OCI-LY3 (cell line): ENCODE measurements around the gene SLC49A4.

ENCODE experiments used
- H2AFZ ChIP-seq: fragments of 200-600, 300-600 bp; shearing (Covaris generic); 2 replicates; pipeline ENCODE4 v1.6.0; 2014; ENCODE audit warnings: antibody characterized with exemption, low read depth, low read length
- H3K27ac ChIP-seq: fragments of 200-600, 300-600 bp; sonication (generic); 2 replicates; pipeline ENCODE4 v1.5.1; 2014; ENCODE audit warnings: mild to moderate bottlenecking, low read length, moderate library complexity, mixed read lengths
- H3K27me3 ChIP-seq: fragments of 200-600, 300-600 bp; sonication (generic); 2 replicates; pipeline ENCODE4 v1.6.1; 2014; ENCODE audit warnings: low read depth, low read length, mixed read lengths
- H3K36me3 ChIP-seq: fragments of 200-600, 300-600 bp; sonication (generic); replicated peaks from 2 replicates; pipeline ENCODE3; 2014; ENCODE audit warnings: low read depth, low read length, mixed read lengths
- H3K4me1 ChIP-seq: fragments of 300-600, 200-600 bp; sonication (generic); 2 replicates; pipeline ENCODE4 v1.6.1; 2014; ENCODE audit warnings: low read length, mixed read lengths
- H3K4me2 ChIP-seq: fragments of 200-600, 300-600 bp; sonication (generic); 2 replicates; pipeline ENCODE4 v1.6.1; 2014; ENCODE audit warnings: low read length, mixed read lengths
- H3K4me3 ChIP-seq: fragments of 300-600, 200-600 bp; sonication (generic); 2 replicates; pipeline ENCODE4 v1.5.1; 2014; ENCODE audit warnings: antibody characterized with exemption, mild to moderate bottlenecking, low read length, moderate library complexity
- H3K79me2 ChIP-seq: fragments of 300-600, 200-600 bp; shearing (Covaris generic); 2 replicates; pipeline ENCODE4 v1.6.1; 2014; ENCODE audit warnings: mild to moderate bottlenecking, low read length, mixed read lengths
- H3K9ac ChIP-seq: fragments of 300-600, 200-600 bp; shearing (Covaris generic); 2 replicates; pipeline ENCODE4 v1.6.0; 2014; ENCODE audit warnings: mild to moderate bottlenecking, low read length, moderate library complexity
- H3K9me3 ChIP-seq: fragments of 200-600, 300-600 bp; shearing (Covaris generic); 2 replicates; pipeline ENCODE4 v1.6.1; 2014; ENCODE audit warnings: low read length, mixed read lengths; ENCODE audit not compliant: insufficient read depth
- H4K20me1 ChIP-seq: fragments of 200-600, 300-600 bp; sonication (generic); 2 replicates; pipeline ENCODE4 v1.6.1; 2016; ENCODE audit warnings: low read length, mixed read lengths; ENCODE audit not compliant: insufficient read depth
- EZH2phosphoT487 ChIP-seq: fragments of 200-600 bp; shearing (Covaris generic); IDR thresholded peaks from 2 replicates; pipeline ENCODE4 v1.6.1; 2018; ENCODE audit warnings: antibody characterized with exemption, mixed run types, low read depth
- TF ChIP-seq, protein P1 (sequence below): fragments of 200-600, 300-600 bp; sonication (generic); IDR thresholded peaks from 2 replicates; pipeline ENCODE4 v1.5.1; 2014; ENCODE audit warnings: antibody characterized with exemption, low read length, low read depth

Gene SLC49A4

DNA sequence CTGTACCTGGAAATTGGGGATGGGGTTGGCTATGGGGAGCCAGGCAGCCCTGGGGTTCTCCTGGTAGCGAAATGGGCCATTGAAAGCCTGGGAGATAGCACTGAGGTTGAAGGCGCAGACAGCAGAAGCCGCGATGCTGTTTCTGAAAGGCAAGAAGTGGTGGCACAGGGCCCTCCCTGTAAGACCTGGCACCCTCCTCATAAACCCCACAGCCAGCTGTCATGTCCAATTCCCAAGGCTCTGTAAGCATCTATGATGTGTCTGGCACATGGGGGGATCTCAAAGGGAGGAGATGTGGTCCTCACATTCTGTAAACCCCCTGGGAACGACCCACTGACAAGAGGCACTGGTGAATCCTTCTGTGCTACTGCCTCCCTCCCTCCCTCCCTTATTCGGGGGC is 128.7 kb downstream of the SLC49A4 start:
- no peaks in the 10 kb centered on the region for H3K9me3 ChIP-seq
- no peaks in the 10 kb centered on the region for H3K36me3 ChIP-seq
- no peak overlapping the region for H2AFZ ChIP-seq
- H3K4me3 ChIP-seq = no peak overlapping the region
- no peaks in the 10 kb centered on the region for H3K79me2 ChIP-seq
- TF ChIP-seq, protein P1, sequence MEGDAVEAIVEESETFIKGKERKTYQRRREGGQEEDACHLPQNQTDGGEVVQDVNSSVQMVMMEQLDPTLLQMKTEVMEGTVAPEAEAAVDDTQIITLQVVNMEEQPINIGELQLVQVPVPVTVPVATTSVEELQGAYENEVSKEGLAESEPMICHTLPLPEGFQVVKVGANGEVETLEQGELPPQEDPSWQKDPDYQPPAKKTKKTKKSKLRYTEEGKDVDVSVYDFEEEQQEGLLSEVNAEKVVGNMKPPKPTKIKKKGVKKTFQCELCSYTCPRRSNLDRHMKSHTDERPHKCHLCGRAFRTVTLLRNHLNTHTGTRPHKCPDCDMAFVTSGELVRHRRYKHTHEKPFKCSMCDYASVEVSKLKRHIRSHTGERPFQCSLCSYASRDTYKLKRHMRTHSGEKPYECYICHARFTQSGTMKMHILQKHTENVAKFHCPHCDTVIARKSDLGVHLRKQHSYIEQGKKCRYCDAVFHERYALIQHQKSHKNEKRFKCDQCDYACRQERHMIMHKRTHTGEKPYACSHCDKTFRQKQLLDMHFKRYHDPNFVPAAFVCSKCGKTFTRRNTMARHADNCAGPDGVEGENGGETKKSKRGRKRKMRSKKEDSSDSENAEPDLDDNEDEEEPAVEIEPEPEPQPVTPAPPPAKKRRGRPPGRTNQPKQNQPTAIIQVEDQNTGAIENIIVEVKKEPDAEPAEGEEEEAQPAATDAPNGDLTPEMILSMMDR = no peak
- no peak for TF ChIP-seq EZH2phosphoT487
- H3K4me1 ChIP-seq = no peaks in the 10 kb centered on the region
- no peak overlapping the region for H3K4me2 ChIP-seq
- no peaks in the 10 kb centered on the region for H4K20me1 ChIP-seq
- no peaks in the 10 kb centered on the region for H3K27me3 ChIP-seq
- H3K9ac ChIP-seq = no peak overlapping the region
- H3K27ac ChIP-seq = no peak overlapping the region

DNA sequence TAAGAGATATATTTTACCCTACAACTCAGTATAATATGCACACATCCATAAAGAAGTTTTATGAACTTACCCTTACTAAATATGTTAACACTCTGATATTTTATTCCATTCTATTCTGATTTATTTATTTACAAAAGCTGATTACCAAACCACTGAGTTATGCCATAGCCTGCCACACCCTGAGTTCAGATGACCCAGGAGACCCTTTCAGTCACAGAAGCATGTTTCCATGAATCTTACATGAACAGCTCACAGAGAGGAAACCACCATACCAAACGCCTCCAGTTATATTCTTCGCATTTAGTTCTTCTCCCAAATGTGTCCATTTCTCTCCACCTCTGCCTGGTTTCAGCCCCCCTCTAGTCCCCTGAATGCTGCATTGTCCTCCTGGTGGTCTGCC is 129.2 kb downstream of the SLC49A4 start:
- H4K20me1 ChIP-seq = no peaks in the 10 kb centered on the region
- no peaks in the 10 kb centered on the region for H3K9me3 ChIP-seq
- H3K4me3 ChIP-seq = no peak overlapping the region
- no peak overlapping the region for H3K27ac ChIP-seq
- no peak overlapping the region for H3K9ac ChIP-seq
- no peak overlapping the region for H2AFZ ChIP-seq
- H3K36me3 ChIP-seq = no peaks in the 10 kb centered on the region
- no peaks in the 10 kb centered on the region for H3K4me1 ChIP-seq
- no peak for TF ChIP-seq EZH2phosphoT487
- TF ChIP-seq, protein P1 = no peak
- H3K4me2 ChIP-seq = no peak overlapping the region
- H3K79me2 ChIP-seq = no peaks in the 10 kb centered on the region
- H3K27me3 ChIP-seq = no peaks in the 10 kb centered on the region

DNA sequence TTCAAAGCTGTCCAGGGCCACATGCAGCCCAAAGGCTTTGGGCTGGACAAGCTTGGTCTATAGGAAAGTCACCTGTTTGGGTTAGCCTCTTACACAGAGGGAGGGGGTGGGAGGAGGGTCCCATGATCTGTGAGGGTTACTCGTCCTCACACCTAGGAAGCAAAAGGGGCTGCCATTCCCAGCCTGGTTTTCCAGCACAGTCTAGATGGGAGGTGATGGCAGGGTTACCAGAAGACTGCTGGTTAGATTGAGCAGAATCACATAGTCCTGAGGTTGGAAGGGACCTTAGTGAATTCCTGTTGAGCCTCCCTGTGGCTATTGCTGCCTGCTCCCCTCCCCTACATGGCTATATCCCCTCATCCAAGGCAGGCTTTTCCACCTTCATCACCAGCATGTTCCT is 130.9 kb downstream of the SLC49A4 start:
- no peak for TF ChIP-seq EZH2phosphoT487
- TF ChIP-seq, protein P1 = no peak
- H3K9ac ChIP-seq = no peak overlapping the region
- H3K36me3 ChIP-seq = no peaks in the 10 kb centered on the region
- H3K27ac ChIP-seq = no peak overlapping the region
- H4K20me1 ChIP-seq = no peaks in the 10 kb centered on the region
- H3K27me3 ChIP-seq = no peaks in the 10 kb centered on the region
- H3K4me2 ChIP-seq = no peak overlapping the region
- no peak overlapping the region for H3K4me3 ChIP-seq
- H3K4me1 ChIP-seq = no peaks in the 10 kb centered on the region
- H2AFZ ChIP-seq = no peak overlapping the region
- H3K79me2 ChIP-seq = no peaks in the 10 kb centered on the region
- no peaks in the 10 kb centered on the region for H3K9me3 ChIP-seq

DNA sequence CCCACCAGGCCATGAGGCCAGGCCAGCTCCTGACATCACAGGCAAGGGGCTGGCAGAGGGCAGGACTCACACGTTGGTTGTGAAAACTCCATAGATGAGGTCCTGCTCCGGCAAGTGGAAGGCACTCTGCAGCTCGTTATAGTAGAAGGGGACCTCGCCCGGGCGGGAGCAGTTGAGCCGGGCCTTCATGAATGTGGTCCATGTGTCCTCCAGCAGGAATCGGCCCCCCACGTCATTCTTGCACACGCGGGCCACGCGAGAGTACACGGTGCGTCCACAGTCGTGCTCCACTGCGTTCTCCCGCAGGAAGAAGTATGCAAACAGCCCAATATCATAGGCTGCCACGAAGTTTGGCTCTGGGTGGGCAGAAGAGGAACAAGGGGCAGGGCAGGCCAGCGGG is 131.5 kb downstream of the SLC49A4 start:
- no peaks in the 10 kb centered on the region for H3K27me3 ChIP-seq
- H3K9me3 ChIP-seq = no peaks in the 10 kb centered on the region
- H2AFZ ChIP-seq = no peak overlapping the region
- no peak overlapping the region for H3K27ac ChIP-seq
- no peaks in the 10 kb centered on the region for H3K36me3 ChIP-seq
- H3K9ac ChIP-seq = no peak overlapping the region
- TF ChIP-seq, protein P1 = no peak
- TF ChIP-seq EZH2phosphoT487 = no peak
- H4K20me1 ChIP-seq = no peaks in the 10 kb centered on the region
- no peaks in the 10 kb centered on the region for H3K4me1 ChIP-seq
- no peak overlapping the region for H3K4me2 ChIP-seq
- no peaks in the 10 kb centered on the region for H3K79me2 ChIP-seq
- H3K4me3 ChIP-seq = no peak overlapping the region
